ENCODE measurements around the gene LTN1.
"Not testable (repeated sequence)": the region's sequence is repeated elsewhere in the genome, so short reads cannot be mapped to it uniquely, and the experiment has no call there.

LTN1 gene

GRCh38 chr21:29024474-29025327, 32.0 kb upstream of the LTN1 start, which contains the start of gene USP16:
TSS of gene USP16 (plus strand) at chr21:29024668. CDS start at chr21:29027914, 3,246 bp downstream.
- TF ChIP-seq CTCF (IDR thresholded peaks at IDR 0.05; ENCODE audit: extremely low read depth, missing control alignments) = no peak

GRCh38 chr21:29022166-29022565, 29.5 kb upstream of the LTN1 start:
- no peak for DNase-seq (ENCODE audit: low spot score)
- no peak for TF ChIP-seq CTCF (IDR thresholded peaks at IDR 0.05; ENCODE audit: extremely low read depth, missing control alignments)

More at GRCh38 chr21:29024474-29025327, 32.0 kb upstream of the LTN1 start, which contains the start of gene USP16:
- peak; percentile 94 for DNase-seq (ENCODE audit: low spot score)

- no peak for DNase-seq (ENCODE audit: low spot score)
- TF ChIP-seq CTCF (IDR thresholded peaks at IDR 0.05; ENCODE audit: extremely low read depth, missing control alignments) = no peak
Measured at GRCh38 chr21:29018540-29018939, 25.9 kb upstream of the LTN1 start.

GRCh38 chr21:29017639-29018237, 25.1 kb upstream of the LTN1 start:
- peak; percentile 31 for DNase-seq (ENCODE audit: low spot score)
- TF ChIP-seq CTCF (IDR thresholded peaks at IDR 0.05; ENCODE audit: extremely low read depth, missing control alignments) = no peak

GRCh38 chr21:29011236-29011635, 18.6 kb upstream of the LTN1 start:
- DNase-seq (ENCODE audit: low spot score) = not testable (repeated sequence)

- no peak for DNase-seq (ENCODE audit: low spot score)
- no peak for TF ChIP-seq CTCF (IDR thresholded peaks at IDR 0.05; ENCODE audit: extremely low read depth, missing control alignments)
Measured at GRCh38 chr21:29008367-29008766, 15.7 kb upstream of the LTN1 start.

- no peak for DNase-seq (ENCODE audit: low spot score)
- TF ChIP-seq CTCF (IDR thresholded peaks at IDR 0.05; ENCODE audit: extremely low read depth, missing control alignments) = no peak
Measured at GRCh38 chr21:29007810-29008209, 15.1 kb upstream of the LTN1 start.
